HFFc6 (cell line): ENCODE results near the gene UTP14C. TPM values are rescaled to one million over a fixed set of nuclear protein-coding genes. Genes with fewer than 3 reads are reported as not detected.

ENCODE experiments used
- DNase-seq: peaks from one replicate; pipeline ENCODE4 v3.0.0-alpha.2; 2018
- H3K27ac Mint-ChIP-seq: 2 replicates; pipeline ENCODE4 v1.8.0; 2020; ENCODE audit warnings: mild to moderate bottlenecking, mixed read lengths
- H3K27me3 Mint-ChIP-seq: 2 replicates; pipeline ENCODE4 v1.8.0; 2021; ENCODE audit warnings: mild to moderate bottlenecking, moderate library complexity, mixed read lengths; ENCODE audit not compliant: insufficient read depth
- H3K36me3 Mint-ChIP-seq: 2 replicates; pipeline ENCODE4 v1.8.0; 2021; ENCODE audit warnings: low read depth, mixed read lengths
- H3K4me1 Mint-ChIP-seq: 2 replicates; pipeline ENCODE4 v1.8.0; 2020; ENCODE audit warnings: low read depth, mixed read lengths
- H3K4me3 Mint-ChIP-seq: 2 replicates; pipeline ENCODE4 v1.8.0; 2020; ENCODE audit warnings: mild to moderate bottlenecking, moderate library complexity, mixed read lengths
- H3K9me3 Mint-ChIP-seq: 2 replicates; pipeline ENCODE4 v1.8.0; 2020; ENCODE audit warnings: mild to moderate bottlenecking, mixed read lengths
- total RNA-seq, 6 experiments: library from RNA; stranded (reverse); fragmentation: NEBNext Ultra II Directional; extraction: Animal tissue kit (Norgen Biotek cat#: 25700); gene quantifications; 2 replicates in 1 of 6; 3 replicates in 5 of 6; pipeline ENCODE4 v1.2.3, GENCODE V29; 2021
- TF ChIP-seq, protein P1 (sequence below): fragments of 200-600 bp; sonication (generic); IDR thresholded peaks from 2 replicates; pipeline ENCODE4 v1.5.0; 2021; ENCODE audit warnings: antibody characterized with exemption, mild to moderate bottlenecking

The UTP14C gene
- total RNA-seq, 6 experiments from 2014 or later, result 14.9 to 20.3 (median 17.5) TPM

DNA sequence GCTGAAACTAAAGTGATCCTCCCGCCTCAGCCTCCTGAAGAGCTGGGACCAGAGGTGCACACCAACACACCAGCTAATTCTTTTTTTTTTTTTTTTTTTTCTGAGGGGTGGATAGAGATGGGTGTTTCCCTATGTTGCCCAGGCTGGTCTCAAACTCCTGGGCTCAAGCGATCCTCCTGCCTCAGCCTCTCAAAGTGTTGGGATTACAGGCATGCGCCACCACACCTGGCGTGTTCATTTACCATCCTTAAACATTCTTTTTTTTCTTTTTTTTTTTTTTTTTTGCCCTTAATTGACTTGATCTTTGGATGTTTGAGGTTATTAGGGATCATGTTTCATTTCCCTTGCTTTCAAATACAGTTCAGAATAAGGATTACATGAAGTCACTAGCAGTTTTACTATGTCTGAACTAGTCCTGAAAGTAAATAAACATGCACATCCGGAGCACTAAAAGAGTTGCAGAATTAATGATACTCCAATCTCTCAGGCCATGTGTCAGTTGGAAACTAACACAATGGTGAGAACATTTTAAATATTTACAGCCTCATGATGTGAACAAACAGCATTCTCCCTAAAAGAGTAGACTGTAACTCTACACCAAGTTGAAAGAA, 10.2 kb downstream of the UTP14C start:
- no peak overlapping the region for H3K27ac Mint-ChIP-seq
- DNase-seq, result no peak

DNA sequence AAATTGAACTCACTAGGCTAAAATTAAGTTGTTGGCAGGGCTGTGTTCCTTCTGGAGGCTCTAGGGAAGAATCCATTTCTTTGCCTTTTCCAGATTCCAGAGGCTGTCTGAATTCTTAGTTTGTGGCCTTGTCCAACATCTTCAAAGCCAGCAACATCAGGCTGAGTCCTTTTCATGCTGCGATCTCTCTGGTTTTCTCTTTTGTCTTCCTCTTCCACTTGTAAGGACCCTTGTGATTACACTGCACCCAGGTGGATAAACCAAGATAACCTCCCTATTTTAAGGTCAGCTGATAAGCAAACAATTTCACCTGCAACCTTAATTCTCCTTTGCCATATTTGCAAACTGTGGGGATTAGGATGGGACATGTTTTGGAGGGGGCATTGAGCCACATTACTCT, 11.5 kb downstream of the UTP14C start:
- no peaks in the 10 kb centered on the region for H3K9me3 Mint-ChIP-seq
- TF ChIP-seq, protein P1, sequence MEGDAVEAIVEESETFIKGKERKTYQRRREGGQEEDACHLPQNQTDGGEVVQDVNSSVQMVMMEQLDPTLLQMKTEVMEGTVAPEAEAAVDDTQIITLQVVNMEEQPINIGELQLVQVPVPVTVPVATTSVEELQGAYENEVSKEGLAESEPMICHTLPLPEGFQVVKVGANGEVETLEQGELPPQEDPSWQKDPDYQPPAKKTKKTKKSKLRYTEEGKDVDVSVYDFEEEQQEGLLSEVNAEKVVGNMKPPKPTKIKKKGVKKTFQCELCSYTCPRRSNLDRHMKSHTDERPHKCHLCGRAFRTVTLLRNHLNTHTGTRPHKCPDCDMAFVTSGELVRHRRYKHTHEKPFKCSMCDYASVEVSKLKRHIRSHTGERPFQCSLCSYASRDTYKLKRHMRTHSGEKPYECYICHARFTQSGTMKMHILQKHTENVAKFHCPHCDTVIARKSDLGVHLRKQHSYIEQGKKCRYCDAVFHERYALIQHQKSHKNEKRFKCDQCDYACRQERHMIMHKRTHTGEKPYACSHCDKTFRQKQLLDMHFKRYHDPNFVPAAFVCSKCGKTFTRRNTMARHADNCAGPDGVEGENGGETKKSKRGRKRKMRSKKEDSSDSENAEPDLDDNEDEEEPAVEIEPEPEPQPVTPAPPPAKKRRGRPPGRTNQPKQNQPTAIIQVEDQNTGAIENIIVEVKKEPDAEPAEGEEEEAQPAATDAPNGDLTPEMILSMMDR, result no peak
- H3K27me3 Mint-ChIP-seq, result no peaks in the 10 kb centered on the region; the same call in 1 of the 2 replicates
- H3K4me3 Mint-ChIP-seq, result no peak overlapping the region
- no peak for DNase-seq
- peaks cover 5% of the 10 kb centered on the region for H3K4me1 Mint-ChIP-seq
- H3K36me3 Mint-ChIP-seq, result no peaks in the 10 kb centered on the region
- no peak overlapping the region for H3K27ac Mint-ChIP-seq

More for the DNA sequence above, 10.2 kb downstream of the UTP14C start:
- Mint-ChIP-seq H3K36me3 (peaks cover 9% of the 10 kb centered on the region), H3K9me3 (no peaks in the 10 kb centered on the region), H3K27me3 (no peaks in the 10 kb centered on the region; the same call in 1 of the 2 replicates), H3K4me3 (no peak overlapping the region), H3K4me1 (peaks cover 5% of the 10 kb centered on the region)
- TF ChIP-seq, protein P1, result no peak

DNA sequence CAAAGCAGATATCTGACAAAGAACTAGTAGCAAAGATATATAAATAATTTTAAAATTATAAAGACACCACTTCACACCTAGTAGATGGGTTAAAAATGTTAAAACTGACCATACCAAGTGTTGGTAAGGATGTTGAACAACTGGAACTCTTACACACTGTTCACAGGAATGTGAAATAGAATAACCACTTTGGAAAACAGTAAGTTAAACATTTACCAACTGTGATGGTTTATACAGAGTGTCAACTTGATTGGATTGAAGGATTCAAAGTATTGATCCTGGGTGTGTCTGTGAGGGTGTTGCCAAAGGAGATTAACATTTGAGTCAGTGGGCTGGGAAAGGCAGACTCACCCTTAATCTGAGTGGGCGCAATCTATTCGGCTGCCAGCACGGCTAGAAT, 19.2 kb downstream of the UTP14C start:
- Mint-ChIP-seq H3K27me3 (no peaks in the 10 kb centered on the region; the same call in 1 of the 2 replicates), H3K4me3 (no peak overlapping the region), H3K27ac (no peak overlapping the region), H3K4me1 (no peaks in the 10 kb centered on the region), H3K36me3 (no peaks in the 10 kb centered on the region), H3K9me3 (no peaks in the 10 kb centered on the region)
- no peak for DNase-seq
- TF ChIP-seq, protein P1, result no peak

DNA sequence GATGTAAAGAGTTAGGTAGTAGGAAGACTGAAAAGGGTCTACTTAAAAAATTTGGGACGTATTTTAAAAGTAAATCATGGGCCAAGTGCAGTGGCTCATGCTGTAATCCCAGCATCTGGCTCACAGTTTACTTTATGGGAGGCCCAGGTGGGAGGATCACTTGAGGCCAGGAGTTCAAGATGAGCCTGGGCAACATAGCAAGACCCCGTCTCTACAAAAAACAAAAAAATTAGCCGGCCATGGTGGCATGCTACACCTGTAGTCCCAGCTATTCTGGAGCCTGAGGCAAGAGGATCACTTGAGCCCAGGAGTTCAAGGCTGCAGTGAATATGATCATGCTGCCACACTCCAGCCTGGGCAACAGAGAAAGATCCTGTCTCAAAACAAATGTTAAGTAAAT, 23.0 kb downstream of the UTP14C start:
- TF ChIP-seq, protein P1, result no peak
- Mint-ChIP-seq H3K36me3 (no peaks in the 10 kb centered on the region), H3K4me3 (no peak overlapping the region), H3K4me1 (no peaks in the 10 kb centered on the region), H3K9me3 (no peaks in the 10 kb centered on the region), H3K27ac (no peak overlapping the region), H3K27me3 (no peaks in the 10 kb centered on the region; the same call in none of the 2 replicates)
- no peak for DNase-seq

DNA sequence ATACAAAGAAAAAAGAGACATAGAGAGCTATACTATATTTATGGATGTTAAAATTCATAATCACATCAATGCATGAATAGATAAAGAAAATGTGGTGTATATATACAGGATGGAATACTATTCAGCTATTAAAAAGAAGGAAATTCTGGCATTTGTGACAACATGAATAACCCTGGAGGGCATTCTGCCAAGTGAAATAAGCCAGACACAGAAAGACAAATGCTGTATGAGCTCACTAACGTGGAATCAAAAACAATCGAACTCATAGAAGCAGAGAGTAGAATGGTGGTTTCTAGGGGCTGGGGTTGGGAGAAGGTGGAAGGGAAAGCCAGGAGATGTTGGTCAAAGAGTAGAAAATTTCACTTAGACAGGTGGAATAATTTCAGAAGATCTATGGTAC, 24.0 kb downstream of the UTP14C start:
- no peaks in the 10 kb centered on the region; the same call in none of the 2 replicates for H3K27me3 Mint-ChIP-seq
- no peaks in the 10 kb centered on the region for H3K9me3 Mint-ChIP-seq
- H3K4me1 Mint-ChIP-seq, result no peaks in the 10 kb centered on the region
- H3K36me3 Mint-ChIP-seq, result no peaks in the 10 kb centered on the region
- no peak overlapping the region for H3K4me3 Mint-ChIP-seq
- H3K27ac Mint-ChIP-seq, result no peak overlapping the region
- DNase-seq, result no peak
- TF ChIP-seq, protein P1, result no peak
